GM21723 (cell line): ENCODE results near the gene ITPR3.

Experiments
- ATAC-seq: cut with Tn5 transposase; IDR thresholded peaks from one replicate; pipeline ENCODE4 v1.9.1; 2021; ENCODE audit warnings: mild to moderate bottlenecking, moderate library complexity; ENCODE audit not compliant: unreplicated experiment

Gene ITPR3

GRCh38 chr6:33683576-33684427 lies 62.7 kb downstream of the ITPR3 start:
- ATAC-seq, result no peak

GRCh38 chr6:33684428-33684896 lies 63.3 kb downstream of the ITPR3 start:
- ATAC-seq, result no peak

GRCh38 chr6:33684983-33685382 lies 63.9 kb downstream of the ITPR3 start:
- ATAC-seq, result no peak

- ATAC-seq, result no peak
Measured at GRCh38 chr6:33685411-33686224, 64.5 kb downstream of the ITPR3 start.

GRCh38 chr6:33686225-33686924 lies 65.3 kb downstream of the ITPR3 start:
- ATAC-seq, result no peak

GRCh38 chr6:33686981-33687975 lies 66.2 kb downstream of the ITPR3 start:
- no peak for ATAC-seq

- ATAC-seq, result no peak
Measured at GRCh38 chr6:33688006-33688405, 66.9 kb downstream of the ITPR3 start.

DNA sequence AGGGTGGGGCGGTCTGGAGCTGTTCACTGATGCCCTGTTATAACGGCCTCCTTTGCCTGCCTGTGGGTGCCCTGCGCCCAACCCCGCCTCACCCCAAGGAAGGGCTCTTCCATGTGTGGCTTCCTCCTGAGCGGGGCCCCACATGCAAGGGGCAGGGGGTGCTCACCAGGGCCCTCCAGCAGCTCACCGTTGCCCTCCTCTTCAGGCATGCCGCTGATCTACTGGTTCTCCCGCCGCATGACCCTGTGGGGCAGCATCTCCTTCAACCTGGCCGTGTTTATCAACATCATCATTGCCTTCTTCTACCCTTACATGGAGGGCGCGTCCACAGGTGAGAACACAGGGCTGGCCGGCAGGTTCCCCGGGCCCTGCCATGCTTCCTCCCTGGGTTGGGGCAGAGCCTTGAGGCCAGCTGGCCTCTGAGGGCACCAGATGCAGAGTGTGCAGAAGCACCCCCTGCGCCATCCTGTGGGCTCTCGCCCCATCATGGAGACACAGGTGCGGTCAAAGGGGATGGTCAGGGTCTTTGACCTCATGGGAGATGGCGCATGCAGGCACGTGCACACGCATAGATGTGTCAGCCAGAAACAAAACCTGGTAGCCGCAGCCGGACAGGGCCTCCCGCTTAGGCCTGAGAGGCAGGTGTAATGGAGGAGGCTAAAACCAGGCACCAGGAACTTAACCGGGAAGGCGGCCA lies 67.5 kb downstream of the ITPR3 start:
- ATAC-seq, result no peak

- ATAC-seq, result no peak
Measured at GRCh38 chr6:33689148-33689494, 68.0 kb downstream of the ITPR3 start.

DNA sequence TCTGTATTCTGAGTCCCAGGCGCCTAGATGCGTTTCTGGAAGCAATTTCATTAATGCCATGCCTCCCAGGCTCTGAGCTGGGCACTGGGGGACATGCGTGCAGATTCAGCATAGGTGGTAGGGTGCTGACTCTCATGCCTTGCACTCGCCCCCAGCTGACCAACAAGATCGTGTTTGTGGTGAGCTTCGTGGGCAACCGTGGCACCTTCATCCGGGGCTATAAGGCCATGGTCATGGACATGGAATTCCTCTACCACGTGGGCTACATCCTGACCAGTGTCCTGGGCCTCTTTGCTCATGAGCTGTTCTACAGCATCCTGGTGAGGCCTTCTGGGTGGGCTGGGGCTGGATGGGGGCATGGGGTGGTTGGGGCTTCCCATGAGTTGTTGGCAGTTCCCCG lies 68.8 kb downstream of the ITPR3 start:
- ATAC-seq, result no peak

DNA sequence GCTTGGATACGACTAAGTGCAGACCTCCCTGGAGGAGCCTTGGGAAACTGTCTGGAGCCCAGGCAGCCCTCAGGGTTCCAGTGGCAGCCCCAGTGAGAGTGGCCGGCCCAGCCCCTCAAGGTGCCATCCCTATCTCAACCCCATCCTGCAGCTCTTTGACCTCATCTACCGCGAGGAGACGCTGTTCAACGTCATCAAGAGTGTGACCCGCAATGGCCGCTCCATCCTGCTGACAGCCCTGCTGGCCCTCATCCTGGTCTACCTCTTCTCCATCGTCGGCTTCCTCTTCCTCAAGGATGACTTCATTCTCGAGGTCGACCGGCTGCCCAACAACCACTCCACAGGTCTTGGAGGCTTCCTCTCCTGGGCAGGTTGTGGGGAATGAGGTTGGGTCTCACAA lies 69.6 kb downstream of the ITPR3 start:
- ATAC-seq, result no peak

DNA sequence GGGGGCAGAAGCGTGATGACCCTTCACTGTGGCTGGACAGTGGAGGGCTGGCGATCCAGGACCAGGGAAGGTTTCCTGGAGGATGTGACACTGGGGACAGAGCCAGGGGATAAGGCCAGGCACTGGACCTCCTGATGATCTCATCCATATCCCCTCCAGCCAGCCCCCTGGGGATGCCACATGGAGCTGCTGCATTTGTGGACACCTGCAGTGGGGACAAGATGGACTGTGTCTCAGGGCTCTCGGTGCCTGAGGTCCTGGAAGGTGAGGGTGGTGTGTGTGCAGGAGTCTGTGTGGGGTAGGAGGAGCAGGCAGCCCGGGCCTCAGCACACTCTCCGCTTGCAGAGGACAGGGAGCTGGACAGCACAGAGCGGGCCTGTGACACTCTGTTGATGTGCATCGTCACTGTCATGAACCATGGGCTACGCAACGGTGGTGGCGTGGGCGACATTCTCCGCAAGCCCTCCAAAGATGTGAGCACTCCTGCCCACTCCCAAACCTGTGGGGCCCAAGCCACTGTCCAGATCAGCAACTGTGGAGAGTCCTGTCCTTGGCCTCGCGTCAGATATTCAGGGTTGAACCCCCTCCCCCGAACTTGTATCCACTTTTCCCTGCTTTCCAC lies 70.4 kb downstream of the ITPR3 start:
- no peak for ATAC-seq

DNA sequence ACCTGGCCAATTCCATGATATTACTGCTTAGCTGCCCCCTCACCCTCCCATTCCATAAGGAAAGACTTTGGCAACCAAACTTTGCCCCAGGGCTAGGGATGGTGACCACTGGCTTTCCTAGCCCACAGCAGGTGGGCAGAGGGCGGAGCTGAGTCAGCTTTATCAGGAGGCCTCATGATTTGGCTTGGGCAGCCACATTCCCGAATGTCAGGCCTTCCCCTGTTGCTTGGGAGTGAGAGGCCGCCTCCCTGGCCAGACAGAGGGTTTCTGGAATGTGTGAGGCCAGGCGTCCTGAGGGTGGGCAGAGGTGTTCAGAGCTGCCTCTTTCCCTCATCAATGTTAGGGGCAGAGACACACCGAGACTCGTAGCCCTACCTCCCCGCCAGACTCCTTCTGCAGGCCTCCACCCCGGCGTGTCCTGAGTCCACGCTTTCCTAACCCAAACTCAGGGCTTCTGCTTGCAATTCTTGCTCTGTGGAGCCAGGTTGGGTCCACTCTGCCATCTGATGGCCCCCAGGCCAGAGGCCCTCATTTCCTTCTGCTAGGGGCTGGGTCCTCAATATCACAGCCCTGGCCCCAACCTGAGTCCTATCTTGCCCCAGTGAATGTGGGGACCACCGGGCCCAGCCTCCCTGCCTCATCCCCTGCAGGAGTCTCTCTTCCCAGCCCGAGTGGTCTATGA lies 71.1 kb downstream of the ITPR3 start:
- ATAC-seq, result no peak

DNA sequence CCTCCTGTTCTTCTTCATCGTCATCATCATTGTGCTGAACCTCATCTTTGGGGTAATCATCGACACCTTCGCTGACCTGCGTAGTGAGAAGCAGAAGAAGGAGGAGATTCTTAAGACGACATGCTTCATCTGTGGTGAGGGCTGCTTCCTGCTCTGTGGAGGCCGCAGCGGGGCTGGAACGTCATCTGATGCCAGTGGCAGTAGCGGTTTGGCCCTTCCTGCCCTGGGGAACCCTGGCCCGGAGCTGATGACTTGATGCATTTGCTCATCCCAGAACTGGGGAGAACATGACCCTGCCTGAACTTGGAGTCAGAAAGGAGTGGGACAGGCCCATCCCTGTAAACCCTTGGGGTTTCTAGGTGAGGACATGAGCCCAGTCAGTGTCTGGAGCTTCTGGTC lies 71.6 kb downstream of the ITPR3 start:
- ATAC-seq, result no peak

DNA sequence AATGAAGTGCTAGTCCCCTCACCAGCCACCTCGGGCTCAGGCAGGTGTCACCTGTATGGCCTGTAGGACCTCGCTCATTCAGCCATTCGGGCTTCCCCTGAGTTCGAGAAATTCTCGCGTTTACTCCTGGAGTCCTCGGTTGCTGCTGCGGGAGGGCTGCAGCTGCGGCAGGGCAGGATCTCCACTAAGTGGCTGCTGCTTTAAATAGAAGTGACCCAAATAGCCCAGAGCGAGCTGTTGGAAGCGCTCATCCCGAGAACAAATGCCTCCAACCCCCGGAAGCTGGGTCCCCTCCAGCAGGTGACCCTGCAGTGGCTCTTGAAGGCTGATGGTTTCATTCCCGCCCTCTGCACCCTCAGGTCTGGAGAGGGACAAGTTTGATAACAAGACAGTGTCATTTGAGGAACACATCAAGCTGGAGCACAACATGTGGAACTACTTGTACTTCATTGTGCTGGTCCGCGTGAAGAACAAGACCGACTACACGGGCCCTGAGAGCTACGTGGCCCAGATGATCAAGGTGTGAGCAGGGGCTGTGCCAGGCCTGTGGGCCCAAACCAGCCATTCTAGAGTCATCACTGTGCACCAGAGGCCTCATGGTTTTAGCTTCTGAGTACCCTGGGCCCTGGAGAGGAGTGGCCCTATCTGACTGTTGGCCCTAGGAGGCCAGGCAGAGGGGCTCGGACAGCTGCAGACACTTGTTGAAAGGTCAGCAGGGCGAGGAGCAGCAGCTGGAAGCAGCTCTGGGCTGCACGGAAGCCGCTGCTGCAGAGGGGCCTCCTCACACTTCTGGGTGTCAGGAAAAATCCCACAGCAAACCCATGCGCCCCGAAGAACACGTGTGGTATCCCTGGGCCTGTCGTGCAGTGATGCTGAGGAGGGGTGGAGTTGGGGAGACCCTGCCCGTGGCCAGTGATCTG lies 72.3 kb downstream of the ITPR3 start:
- ATAC-seq, result no peak

- ATAC-seq, result no peak
Measured at GRCh38 chr6:33694401-33694931, 73.3 kb downstream of the ITPR3 start.

- no peak for ATAC-seq
Measured at GRCh38 chr6:33694977-33695376, 73.9 kb downstream of the ITPR3 start.
